ENCODE measurements around the gene PPP4R4.

DNA sequence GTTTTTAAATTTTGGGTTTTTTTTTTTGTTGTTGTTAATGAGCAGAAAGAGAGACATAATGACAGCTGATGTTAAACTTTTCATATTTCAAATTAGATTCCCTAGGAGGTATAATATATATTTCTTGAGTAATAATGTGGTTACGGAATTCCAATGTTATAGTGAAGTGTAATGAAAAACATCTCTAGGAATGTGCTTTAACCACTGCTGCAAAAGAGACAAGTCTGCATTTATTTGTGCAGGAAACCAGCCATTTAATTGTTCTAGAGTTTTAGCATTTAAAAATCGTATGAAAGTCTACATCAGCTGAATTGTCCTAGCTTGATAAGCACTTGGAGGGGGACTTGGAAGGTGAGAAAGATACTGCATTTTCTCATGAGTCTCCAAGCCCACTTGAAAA lies 104.6 kb downstream of the PPP4R4 start:
- TF ChIP-seq, protein P1, sequence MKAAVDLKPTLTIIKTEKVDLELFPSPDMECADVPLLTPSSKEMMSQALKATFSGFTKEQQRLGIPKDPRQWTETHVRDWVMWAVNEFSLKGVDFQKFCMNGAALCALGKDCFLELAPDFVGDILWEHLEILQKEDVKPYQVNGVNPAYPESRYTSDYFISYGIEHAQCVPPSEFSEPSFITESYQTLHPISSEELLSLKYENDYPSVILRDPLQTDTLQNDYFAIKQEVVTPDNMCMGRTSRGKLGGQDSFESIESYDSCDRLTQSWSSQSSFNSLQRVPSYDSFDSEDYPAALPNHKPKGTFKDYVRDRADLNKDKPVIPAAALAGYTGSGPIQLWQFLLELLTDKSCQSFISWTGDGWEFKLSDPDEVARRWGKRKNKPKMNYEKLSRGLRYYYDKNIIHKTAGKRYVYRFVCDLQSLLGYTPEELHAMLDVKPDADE (IDR thresholded peaks at IDR 0.05): no peak
- TF ChIP-seq, protein P2, sequence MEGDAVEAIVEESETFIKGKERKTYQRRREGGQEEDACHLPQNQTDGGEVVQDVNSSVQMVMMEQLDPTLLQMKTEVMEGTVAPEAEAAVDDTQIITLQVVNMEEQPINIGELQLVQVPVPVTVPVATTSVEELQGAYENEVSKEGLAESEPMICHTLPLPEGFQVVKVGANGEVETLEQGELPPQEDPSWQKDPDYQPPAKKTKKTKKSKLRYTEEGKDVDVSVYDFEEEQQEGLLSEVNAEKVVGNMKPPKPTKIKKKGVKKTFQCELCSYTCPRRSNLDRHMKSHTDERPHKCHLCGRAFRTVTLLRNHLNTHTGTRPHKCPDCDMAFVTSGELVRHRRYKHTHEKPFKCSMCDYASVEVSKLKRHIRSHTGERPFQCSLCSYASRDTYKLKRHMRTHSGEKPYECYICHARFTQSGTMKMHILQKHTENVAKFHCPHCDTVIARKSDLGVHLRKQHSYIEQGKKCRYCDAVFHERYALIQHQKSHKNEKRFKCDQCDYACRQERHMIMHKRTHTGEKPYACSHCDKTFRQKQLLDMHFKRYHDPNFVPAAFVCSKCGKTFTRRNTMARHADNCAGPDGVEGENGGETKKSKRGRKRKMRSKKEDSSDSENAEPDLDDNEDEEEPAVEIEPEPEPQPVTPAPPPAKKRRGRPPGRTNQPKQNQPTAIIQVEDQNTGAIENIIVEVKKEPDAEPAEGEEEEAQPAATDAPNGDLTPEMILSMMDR (conservative IDR thresholded peaks at IDR 0.05; ENCODE audit: low read depth in 2 of 2): no peak
- TF ChIP-seq JUNB (IDR thresholded peaks at IDR 0.05; ENCODE audit: unreplicated experiment) (no peak), CREB1 (CRISPR knock-in tag; IDR thresholded peaks at IDR 0.05; ENCODE audit: low read depth) (no peak), POLR2AphosphoS5 (IDR thresholded peaks at IDR 0.05; ENCODE audit: low read depth) (no peak), EZH2phosphoT487 (IDR thresholded peaks at IDR 0.05; ENCODE audit: unreplicated experiment) (no peak), EZH2 (IDR thresholded peaks at IDR 0.05; ENCODE audit: low read depth, unreplicated experiment) (no peak)

Data from GM23338 (cell line).